A673 (cell line): Measurements from ENCODE around the gene SNED1.

ENCODE experiments used
- CTCF ChIP-seq: fragments of 300-800, 200-600 bp; sonication (generic); conservative IDR thresholded peaks from 2 replicates; pipeline ENCODE4 v1.5.1; 2017; ENCODE audit warnings: low read depth, mild to moderate bottlenecking, antibody characterized with exemption, low read length, moderate library complexity, mixed read lengths
- EZH2 ChIP-seq: fragments of 200-600 bp; sonication (generic); IDR thresholded peaks from 2 replicates; pipeline ENCODE4 v1.6.1; 2017; ENCODE audit warnings: borderline replicate concordance, low read depth, mild to moderate bottlenecking, mixed read lengths, antibody characterized with exemption, low read length; ENCODE audit not compliant: poor library complexity, severe bottlenecking

DNA sequence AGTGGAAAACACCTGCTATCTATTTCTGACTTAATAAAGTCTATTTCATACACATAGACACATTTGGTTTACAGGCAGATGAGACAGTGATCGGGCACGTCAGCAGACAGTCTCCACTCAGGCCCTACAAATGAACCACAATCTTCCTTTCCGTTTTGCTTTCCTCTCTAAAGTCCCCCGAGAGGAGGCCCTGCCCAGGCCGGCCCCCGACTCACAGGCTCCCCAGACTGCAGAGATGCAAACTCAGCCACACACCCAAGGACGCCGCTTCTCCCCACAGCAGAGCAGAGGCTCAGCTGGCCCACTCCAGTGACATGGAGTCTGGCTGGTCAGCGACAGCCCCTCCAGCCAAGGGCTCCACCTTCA, 113.0 kb downstream of the SNED1 start:
- no peak for TF ChIP-seq CTCF
- no peak for TF ChIP-seq EZH2
